H1 (cell line): Measurements from ENCODE around the gene DIPK1B.

ENCODE experiments used
- BRCA1 ChIP-seq: IDR thresholded peaks from 2 replicates; pipeline ENCODE4 v1.6.1; 2012; ENCODE audit warnings: low read depth, low read length, improper control_type of control experiment
- RAD21 ChIP-seq, 2 experiments: IDR thresholded peaks in 1 of 2; conservative IDR thresholded peaks in 1 of 2; 2 replicates each; pipeline ENCODE4 v1.6.1; 2011; ENCODE audit warnings: low read depth in 2 of 2, low read length in 2 of 2, improper control_type of control experiment in 1 of 2, inconsistent platforms in 1 of 2, mild to moderate bottlenecking in 1 of 2, moderate library complexity in 1 of 2
- TF ChIP-seq, protein P1 (sequence below), 3 experiments: IDR thresholded peaks; 1 replicate in 2 of 3; 2 replicates in 1 of 3; pipeline versions ENCODE4 v1.5.1 to v1.6.1; 2011; ENCODE audit warnings: low read length in 3 of 3, mild to moderate bottlenecking in 3 of 3, inconsistent platforms in 2 of 3, low read depth in 1 of 3, moderate library complexity in 1 of 3; ENCODE audit not compliant: insufficient read depth in 1 of 3; ENCODE audit errors: control extremely low read depth in 1 of 3

DNA sequence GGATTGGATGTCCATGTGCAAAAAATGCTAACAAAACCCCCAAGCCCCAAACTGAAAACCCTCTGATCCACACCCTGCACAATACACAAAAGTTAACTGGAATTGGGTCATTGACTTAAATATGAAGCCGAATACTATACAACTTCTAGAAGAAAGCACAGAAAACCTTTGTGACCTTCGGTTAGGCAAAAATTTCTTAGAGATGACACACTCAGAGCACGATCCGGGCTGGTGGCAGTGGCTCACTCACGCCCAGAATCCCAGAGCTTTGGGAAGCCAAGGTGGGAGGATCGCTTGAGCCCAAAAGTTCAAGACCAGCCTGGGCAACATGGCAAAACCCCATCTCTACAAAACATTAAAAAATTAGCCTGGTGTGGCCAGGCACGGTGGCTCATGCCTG, 1.8 kb upstream of the DIPK1B start:
- TF ChIP-seq, protein P1, sequence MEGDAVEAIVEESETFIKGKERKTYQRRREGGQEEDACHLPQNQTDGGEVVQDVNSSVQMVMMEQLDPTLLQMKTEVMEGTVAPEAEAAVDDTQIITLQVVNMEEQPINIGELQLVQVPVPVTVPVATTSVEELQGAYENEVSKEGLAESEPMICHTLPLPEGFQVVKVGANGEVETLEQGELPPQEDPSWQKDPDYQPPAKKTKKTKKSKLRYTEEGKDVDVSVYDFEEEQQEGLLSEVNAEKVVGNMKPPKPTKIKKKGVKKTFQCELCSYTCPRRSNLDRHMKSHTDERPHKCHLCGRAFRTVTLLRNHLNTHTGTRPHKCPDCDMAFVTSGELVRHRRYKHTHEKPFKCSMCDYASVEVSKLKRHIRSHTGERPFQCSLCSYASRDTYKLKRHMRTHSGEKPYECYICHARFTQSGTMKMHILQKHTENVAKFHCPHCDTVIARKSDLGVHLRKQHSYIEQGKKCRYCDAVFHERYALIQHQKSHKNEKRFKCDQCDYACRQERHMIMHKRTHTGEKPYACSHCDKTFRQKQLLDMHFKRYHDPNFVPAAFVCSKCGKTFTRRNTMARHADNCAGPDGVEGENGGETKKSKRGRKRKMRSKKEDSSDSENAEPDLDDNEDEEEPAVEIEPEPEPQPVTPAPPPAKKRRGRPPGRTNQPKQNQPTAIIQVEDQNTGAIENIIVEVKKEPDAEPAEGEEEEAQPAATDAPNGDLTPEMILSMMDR (IDR thresholded peaks at IDR 0.05; ENCODE audit: control extremely low read depth in 1 of 3, insufficient read depth in 1 of 3, low read depth in 1 of 3, low read length in 3 of 3) = no peak
- no peak for TF ChIP-seq RAD21 (IDR thresholded peaks at IDR 0.05 in 1 of 2, conservative IDR thresholded peaks at IDR 0.05 in 1 of 2; ENCODE audit: low read depth in 2 of 2, low read length in 2 of 2)
- TF ChIP-seq BRCA1 = no peak
